Measurements from ENCODE around the gene FGF21. TPM values are rescaled to one million over a fixed set of nuclear protein-coding genes. Genes with fewer than 3 reads are reported as not detected.
A peak's percentile ranks its signal among the peaks of the same experiment; 100 is the strongest.

Gene FGF21, protein sequence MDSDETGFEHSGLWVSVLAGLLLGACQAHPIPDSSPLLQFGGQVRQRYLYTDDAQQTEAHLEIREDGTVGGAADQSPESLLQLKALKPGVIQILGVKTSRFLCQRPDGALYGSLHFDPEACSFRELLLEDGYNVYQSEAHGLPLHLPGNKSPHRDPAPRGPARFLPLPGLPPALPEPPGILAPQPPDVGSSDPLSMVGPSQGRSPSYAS
- total RNA-seq = not detected in 2 replicates

DNA sequence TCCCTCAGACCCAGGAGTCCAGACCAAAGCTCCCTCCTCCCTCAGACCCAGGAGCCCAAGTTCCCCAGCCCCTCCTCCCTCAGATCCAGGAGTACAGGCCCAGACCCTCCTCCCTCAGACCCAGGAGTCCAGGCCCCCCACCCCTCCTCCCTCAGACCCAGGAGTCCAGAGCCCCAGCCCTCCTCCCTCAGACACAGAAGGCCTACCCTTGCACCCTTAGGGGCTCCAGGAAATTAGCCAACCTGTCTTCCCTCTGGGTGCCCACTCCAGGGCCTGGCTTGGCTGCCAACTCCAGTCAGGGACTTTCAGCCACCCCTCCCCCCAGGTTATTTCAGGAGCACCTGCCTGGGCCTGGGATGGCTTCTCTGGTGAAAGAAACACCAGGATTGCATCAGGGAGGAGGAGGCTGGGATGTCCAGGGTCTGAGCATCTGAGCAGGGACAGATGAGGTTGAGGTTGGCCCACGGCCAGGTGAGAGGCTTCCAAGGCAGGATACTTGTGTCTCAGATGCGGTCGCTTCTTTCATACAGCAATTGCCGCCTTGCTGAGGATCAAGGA is at the start of gene FGF21:
Gene FGF21 (plus strand): TSS at position 441 of the 558 bp plus-strand sequence. CDS start 713 bp downstream, outside the sequence.
- TF ChIP-seq, protein P1, sequence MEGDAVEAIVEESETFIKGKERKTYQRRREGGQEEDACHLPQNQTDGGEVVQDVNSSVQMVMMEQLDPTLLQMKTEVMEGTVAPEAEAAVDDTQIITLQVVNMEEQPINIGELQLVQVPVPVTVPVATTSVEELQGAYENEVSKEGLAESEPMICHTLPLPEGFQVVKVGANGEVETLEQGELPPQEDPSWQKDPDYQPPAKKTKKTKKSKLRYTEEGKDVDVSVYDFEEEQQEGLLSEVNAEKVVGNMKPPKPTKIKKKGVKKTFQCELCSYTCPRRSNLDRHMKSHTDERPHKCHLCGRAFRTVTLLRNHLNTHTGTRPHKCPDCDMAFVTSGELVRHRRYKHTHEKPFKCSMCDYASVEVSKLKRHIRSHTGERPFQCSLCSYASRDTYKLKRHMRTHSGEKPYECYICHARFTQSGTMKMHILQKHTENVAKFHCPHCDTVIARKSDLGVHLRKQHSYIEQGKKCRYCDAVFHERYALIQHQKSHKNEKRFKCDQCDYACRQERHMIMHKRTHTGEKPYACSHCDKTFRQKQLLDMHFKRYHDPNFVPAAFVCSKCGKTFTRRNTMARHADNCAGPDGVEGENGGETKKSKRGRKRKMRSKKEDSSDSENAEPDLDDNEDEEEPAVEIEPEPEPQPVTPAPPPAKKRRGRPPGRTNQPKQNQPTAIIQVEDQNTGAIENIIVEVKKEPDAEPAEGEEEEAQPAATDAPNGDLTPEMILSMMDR (IDR thresholded peaks at IDR 0.05; ENCODE audit: insufficient read depth, low read depth, low read length) = no peak
- no peak for DNase-seq (ENCODE audit: low read depth)
- no peak within 1 kb of the TSS for H3K4me3 ChIP-seq (ENCODE audit: low read depth, low read length)

DNA sequence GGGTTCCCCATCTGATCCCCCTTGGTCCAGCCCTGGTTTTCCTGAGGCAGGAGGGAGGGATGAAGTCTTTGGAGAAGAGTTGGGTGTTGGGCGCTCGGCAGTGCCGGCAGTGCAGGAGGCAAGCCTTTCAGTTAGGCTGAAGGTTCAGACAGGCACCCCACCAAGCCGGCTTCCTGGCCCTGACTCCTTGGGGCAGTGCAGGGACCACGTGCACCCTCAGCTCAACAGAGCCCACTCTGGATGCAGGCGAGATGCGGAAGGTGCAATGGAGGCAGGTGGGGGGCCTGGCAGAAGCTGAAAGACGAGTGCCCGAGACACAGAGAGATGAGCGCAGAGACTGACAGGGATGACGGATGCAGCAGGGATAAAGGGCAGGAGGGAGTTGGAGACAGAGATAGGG is 46.9 kb upstream of the FGF21 start:
- no peak overlapping the region for H3K4me3 ChIP-seq (ENCODE audit: low read depth, low read length)
- DNase-seq (ENCODE audit: low read depth) = no peak
- TF ChIP-seq, protein P1 (IDR thresholded peaks at IDR 0.05; ENCODE audit: insufficient read depth, low read depth, low read length) = no peak

DNA sequence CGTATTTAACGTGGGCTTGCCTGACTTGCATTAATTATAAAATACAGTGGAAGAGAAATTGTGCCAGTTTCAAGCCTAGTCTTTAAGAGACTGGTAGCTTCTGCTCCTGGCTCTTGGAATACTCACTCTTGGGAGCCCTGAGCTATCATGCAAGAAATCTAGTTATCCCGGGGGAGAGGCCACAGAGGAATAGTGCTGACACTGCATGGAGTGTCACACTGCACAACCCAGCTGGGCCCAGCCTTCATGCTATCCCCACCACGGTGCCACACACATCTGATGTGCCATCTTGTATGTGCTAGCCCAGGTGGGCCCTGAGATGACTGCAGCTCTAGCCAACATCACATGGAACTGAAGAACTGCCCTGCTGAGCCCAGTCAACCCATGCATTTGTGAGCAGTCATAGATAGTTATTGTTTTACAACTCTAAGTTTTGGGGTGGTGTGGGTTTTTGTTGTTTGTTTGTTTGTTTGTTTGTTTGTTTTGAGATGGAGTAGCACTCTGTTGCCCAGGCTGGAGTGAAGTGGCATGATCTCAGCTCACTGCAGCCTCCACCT is 44.1 kb upstream of the FGF21 start:
- no peak overlapping the region for H3K4me3 ChIP-seq (ENCODE audit: low read depth, low read length)
- TF ChIP-seq, protein P1 (IDR thresholded peaks at IDR 0.05; ENCODE audit: insufficient read depth, low read depth, low read length) = no peak
- no peak for DNase-seq (ENCODE audit: low read depth)

DNA sequence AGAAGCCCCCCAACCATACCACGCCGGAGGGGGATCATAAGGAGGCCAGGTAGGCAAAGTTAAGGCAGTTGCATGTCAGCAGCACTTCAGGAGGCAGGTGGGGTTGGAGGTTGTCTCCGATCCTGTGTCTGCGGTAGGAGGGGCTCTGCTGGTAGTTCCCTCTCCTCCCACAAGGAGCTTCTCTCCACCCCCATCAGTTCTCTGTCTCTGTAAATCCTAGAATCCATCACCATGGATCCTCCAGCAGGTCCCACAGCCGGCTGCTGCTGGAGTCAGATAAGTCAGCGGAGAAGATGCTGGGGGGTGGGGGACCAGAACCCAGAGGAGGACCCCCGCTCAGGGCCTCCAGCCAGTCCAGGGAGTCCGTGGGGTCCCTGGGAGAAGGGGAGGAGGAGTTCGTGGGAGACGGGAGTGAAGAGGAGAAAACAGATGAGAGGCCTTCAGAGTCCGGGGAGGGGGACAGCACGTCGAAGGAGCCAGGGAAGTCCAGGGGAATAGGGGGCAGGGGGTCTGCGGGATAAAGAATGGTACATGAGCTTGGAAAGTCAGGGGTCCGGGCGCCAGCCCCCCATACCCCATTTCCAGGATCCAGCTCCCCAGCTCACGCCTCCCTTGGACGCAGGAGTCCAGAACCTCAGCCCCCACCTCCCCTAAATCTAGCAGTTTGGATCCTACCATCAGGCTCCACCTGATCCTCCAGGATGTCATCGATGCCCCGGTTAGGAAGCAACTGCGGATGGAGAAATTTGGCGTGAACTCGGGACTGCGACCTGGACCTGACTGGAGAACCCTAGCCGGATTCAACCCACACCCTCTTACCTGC is 42.1 kb upstream of the FGF21 start:
- TF ChIP-seq, protein P1 (IDR thresholded peaks at IDR 0.05; ENCODE audit: insufficient read depth, low read depth, low read length) = peak; percentile 41
- DNase-seq (ENCODE audit: low read depth) = no peak
- peak overlapping the region; percentile 75 for H3K4me3 ChIP-seq (ENCODE audit: low read depth, low read length)

DNA sequence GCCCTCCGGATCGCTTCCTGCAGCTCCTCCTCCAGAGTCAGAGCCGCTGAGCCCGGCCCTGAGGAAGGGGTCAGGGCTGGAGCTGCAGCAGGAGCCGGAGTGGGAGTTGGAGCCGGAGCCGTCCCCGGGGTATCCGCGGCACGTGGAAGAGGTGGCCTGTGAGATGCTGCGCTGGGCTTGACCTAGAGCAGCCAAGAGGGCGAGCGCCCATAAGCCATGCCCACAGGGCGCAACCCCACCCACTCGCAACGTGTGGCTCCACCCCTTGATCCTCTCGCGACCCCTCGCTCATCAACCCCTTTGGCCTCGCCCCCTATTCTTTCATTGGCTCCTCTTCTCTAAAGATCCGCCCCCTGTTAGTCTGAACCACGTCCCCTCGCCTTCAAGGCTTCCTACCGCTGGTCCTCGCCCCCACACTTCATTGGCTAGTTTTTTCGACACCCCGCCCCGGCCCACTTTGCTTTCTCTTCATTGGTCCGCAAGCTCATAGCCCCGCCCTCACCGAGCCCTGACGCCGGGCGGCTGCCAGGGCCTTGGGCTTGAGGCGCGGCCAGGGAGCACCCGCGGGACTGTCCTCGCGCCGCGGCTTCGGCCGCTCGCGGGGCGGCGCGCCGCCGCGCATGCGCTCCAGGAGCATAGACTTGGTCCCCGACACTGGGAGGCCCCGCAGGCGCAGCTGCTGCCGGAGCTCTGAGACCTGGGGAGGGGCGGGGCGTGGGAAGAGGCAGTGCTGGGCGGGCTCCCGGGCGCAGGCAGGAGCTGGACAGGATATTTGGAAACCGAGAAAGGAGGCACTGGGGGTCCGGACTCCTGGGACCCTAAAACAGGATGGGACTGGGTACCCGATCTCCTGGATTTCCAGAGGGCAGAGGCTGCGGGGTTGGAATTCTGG is 41.2 kb upstream of the FGF21 start:
- peak overlapping the region; percentile 75 for H3K4me3 ChIP-seq (ENCODE audit: low read depth, low read length)
- DNase-seq (ENCODE audit: low read depth) = peak; percentile 100
- TF ChIP-seq, protein P1 (IDR thresholded peaks at IDR 0.05; ENCODE audit: insufficient read depth, low read depth, low read length) = no peak
